ENCODE measurements around the gene MOK.

MOK gene

DNA sequence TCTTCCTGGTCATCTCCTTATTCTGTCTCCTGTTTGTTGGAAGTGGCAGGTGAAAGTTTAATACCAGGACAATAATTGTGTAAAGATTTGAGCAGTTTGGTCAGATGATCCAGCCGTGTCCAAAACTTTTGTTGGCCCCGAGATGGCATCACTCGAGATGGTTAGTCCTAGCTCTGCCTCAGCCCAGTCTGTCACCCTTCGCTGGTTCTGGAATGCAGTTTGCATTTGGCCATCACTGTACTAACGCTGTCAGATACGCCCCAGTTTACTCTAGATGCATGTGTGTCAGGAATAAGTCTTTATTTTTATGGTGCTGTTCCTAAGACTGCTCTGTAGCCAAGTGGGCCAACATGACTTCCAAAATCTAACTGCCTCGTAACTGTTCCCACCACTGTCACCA is 79.6 kb downstream of the MOK start:
- DNase-seq (ENCODE audit: low read depth) = no peak
- no peak overlapping the region for H3K4me3 ChIP-seq (ENCODE audit: low read length)
- TF ChIP-seq, protein P1, sequence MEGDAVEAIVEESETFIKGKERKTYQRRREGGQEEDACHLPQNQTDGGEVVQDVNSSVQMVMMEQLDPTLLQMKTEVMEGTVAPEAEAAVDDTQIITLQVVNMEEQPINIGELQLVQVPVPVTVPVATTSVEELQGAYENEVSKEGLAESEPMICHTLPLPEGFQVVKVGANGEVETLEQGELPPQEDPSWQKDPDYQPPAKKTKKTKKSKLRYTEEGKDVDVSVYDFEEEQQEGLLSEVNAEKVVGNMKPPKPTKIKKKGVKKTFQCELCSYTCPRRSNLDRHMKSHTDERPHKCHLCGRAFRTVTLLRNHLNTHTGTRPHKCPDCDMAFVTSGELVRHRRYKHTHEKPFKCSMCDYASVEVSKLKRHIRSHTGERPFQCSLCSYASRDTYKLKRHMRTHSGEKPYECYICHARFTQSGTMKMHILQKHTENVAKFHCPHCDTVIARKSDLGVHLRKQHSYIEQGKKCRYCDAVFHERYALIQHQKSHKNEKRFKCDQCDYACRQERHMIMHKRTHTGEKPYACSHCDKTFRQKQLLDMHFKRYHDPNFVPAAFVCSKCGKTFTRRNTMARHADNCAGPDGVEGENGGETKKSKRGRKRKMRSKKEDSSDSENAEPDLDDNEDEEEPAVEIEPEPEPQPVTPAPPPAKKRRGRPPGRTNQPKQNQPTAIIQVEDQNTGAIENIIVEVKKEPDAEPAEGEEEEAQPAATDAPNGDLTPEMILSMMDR (conservative IDR thresholded peaks at IDR 0.05; ENCODE audit: low read depth, low read length) = no peak

- TF ChIP-seq, protein P1 (conservative IDR thresholded peaks at IDR 0.05; ENCODE audit: low read depth, low read length) = no peak
- DNase-seq (ENCODE audit: low read depth) = no peak
- H3K4me3 ChIP-seq (ENCODE audit: low read length) = no peak overlapping the region
Measured at GRCh38 chr14:102223682-102224081, 81.3 kb downstream of the MOK start.

DNA sequence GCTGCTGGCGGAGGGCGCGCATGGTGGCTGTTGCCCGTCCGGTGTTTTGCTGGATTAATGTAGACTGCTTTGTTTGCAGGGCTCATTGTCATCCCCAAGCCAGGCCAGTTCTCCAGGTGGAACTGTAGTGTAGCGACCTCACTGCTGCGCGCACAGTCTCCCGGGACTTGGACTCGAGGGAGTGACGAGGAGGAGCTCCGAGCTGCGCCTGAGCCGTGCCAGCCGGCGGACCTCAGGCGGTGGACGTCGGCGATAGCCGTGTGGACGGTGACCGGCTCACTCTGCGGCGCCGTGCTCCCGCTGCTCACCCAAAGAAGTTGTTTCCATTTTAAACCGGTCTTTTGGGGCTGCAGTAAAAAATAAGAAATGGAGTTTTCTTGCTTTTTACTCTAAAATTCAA is 82.2 kb downstream of the MOK start:
- H3K4me3 ChIP-seq (ENCODE audit: low read length) = no peak overlapping the region
- TF ChIP-seq, protein P1 (conservative IDR thresholded peaks at IDR 0.05; ENCODE audit: low read depth, low read length) = no peak
- no peak for DNase-seq (ENCODE audit: low read depth)

DNA sequence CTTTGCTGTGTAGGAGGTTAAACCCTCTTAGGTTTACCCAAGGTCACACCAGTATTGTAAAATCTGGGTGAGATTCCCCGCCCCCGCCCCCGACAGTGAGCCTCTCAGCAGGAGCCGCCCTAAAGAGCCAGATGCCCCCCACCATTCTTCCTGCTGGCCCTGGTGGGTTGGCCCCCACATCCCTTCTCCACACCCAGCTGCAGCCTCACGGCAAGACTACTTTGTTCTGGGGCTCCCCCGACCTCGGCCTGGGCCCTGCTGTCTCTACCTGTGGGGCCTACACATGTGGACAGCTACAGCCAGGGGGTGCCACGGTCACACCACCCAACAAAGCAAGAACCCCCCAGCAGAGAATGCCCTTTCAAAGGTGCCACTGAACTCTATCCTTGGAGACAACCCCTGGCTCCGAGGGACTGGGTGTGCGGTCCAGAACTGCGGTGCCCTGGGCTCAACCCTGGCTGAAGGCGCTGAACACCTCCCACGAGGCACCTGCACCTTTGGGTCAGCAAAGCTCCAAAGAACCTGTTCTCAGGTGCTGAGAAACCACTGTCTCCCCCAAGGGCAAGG is 82.9 kb downstream of the MOK start:
- no peak overlapping the region for H3K4me3 ChIP-seq (ENCODE audit: low read length)
- DNase-seq (ENCODE audit: low read depth) = no peak
- TF ChIP-seq, protein P1 (conservative IDR thresholded peaks at IDR 0.05; ENCODE audit: low read depth, low read length) = no peak

DNA sequence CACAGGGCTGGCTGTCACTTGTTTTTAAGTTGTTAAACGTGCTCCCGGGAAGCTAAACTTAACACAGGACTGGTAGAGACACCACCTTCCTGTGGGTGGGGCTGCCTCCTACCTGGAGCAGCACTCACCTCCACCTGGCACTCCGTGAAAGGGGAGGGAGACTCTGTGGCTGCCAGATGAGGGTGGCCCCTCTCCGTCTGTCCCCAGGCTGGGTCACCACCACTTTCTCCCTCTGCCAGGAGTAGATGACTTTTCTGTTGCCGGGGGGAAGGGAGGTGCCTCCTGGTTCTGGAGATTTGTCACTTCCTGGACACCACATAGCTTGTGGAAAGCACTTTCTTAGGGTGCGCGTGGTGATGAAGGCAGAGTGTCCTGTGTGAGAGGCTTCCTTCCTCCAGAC is 83.9 kb downstream of the MOK start:
- H3K4me3 ChIP-seq (ENCODE audit: low read length) = no peak overlapping the region
- no peak for DNase-seq (ENCODE audit: low read depth)
- TF ChIP-seq, protein P1 (conservative IDR thresholded peaks at IDR 0.05; ENCODE audit: low read depth, low read length) = no peak

DNA sequence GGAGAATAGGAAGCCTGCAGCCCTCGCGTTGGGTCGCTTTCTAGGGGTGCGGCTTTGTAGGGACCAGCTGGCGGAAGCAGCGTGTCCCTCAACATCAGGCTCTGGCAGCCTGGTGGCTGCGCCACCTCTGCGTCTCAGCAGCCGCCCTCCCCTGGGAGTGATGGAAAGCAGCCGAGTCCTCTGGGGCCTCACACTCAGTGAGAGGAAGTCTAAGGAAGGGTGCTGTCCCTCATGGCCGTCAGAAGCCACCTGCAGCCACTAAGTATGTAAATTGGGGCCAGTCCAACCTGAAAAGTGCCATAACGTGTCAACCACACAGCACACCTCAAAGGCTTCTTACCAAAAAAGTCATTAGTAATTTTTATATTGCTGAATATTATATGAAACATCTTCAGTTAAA is 84.9 kb downstream of the MOK start:
- TF ChIP-seq, protein P1 (conservative IDR thresholded peaks at IDR 0.05; ENCODE audit: low read depth, low read length) = no peak
- DNase-seq (ENCODE audit: low read depth) = no peak
- no peak overlapping the region for H3K4me3 ChIP-seq (ENCODE audit: low read length)

DNA sequence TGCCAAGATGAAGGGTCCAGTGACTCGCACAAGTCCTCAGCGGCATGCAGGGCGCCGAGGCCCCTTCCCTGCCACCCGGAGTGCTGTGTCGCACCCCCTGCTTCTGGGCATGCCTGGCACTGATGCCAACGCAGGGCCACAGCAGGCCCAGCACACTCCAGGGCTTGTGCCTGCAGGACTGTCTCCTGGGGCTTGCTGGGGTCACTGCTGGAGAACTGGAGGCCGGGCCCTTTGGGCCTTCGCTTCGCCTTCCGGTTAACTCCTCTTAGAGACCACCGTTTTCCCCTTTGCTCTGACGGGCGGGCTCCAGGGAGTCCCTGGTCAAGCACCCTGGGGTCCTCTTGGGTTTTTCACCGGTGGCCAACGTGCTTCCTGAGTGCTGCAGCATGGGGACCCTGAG is 85.6 kb downstream of the MOK start:
- H3K4me3 ChIP-seq (ENCODE audit: low read length) = no peak overlapping the region
- TF ChIP-seq, protein P1 (conservative IDR thresholded peaks at IDR 0.05; ENCODE audit: low read depth, low read length) = no peak
- DNase-seq (ENCODE audit: low read depth) = no peak

Measured in retinal pigment epithelial cell (primary cell).